ENCODE results near the gene SYNE4. TPM values are rescaled to one million over a fixed set of nuclear protein-coding genes. Genes with fewer than 3 reads are reported as not detected.

Gene SYNE4
- total and polyA plus RNA-seq, 9 of the 15 experiments (the other 6 are each of a cell fraction or from before 2014, with no cell fraction given) = 0.03 to 0.65 (median 0.29) TPM

DNA sequence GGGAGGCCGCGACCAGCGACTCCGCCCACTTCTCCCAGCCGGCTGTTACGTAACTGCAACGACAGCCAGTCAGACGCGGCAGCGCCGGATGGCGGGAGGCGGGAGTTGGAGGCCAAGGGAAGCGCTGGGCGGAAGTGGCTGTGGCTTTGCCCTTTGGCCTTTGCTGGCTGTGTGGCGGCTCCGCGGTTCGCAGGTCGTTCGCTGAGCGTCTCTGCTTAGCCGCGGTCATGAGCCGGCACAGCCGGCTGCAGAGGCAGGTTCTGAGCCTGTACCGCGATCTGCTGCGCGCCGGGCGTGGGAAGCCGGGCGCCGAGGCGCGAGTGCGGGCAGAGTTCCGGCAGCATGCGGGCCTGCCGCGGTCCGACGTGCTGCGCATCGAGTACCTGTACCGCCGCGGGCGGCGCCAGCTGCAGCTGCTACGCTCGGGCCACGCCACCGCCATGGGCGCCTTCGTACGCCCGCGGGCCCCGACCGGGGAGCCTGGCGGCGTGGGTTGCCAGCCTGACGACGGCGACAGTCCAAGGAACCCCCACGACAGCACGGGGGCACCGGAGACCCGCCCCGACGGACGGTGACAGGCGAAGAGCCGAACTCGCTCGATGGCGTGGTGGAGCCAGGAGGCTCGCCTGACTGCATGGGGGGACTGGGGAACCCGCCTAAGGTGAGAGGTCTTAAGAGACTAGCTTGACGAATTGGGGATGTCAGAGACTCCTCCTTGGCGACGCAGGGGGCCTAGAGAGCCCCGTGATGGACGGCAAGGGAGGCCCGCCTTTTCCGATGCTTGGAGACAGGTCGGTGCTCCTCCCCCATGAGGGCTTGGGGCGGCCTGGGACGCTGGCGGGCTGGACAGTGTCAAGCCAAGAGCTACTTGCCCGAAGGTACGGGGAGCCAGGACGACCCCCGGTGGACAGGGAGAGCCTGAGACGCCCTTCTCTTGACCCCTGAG lies 13.3 kb downstream of the SYNE4 start, which contains the start of gene SDHAF1 (continued):
- TF ChIP-seq, protein P1, sequence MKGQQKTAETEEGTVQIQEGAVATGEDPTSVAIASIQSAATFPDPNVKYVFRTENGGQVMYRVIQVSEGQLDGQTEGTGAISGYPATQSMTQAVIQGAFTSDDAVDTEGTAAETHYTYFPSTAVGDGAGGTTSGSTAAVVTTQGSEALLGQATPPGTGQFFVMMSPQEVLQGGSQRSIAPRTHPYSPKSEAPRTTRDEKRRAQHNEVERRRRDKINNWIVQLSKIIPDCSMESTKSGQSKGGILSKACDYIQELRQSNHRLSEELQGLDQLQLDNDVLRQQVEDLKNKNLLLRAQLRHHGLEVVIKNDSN (CRISPR knock-in tag; IDR thresholded peaks at IDR 0.05) = no peak
- TF ChIP-seq XRCC4 (IDR thresholded peaks at IDR 0.05; ENCODE audit: extremely low read depth, insufficient read depth, insufficient read length) = no peak
- peak; percentile 73 for TF ChIP-seq SMAD1 (IDR thresholded peaks at IDR 0.05; ENCODE audit: low read depth, low read length, partially characterized antibody)
- no peak for TF ChIP-seq ZC3H11A (IDR thresholded peaks at IDR 0.05; ENCODE audit: low read depth, low read length)
- TF ChIP-seq ZNF780A (CRISPR knock-in tag; IDR thresholded peaks at IDR 0.05) = no peak
- no peak for TF ChIP-seq CHD4 (IDR thresholded peaks at IDR 0.05; ENCODE audit: insufficient read depth, insufficient replicate concordance, low read depth, low read length, poor library complexity, severe bottlenecking)
- TF ChIP-seq HLTF (IDR thresholded peaks at IDR 0.05) = no peak
- peak in 1 of 2 experiments; percentile 86; a peak in 2 of 4 replicates for TF ChIP-seq HDAC1 (IDR thresholded peaks at IDR 0.05)
- peak; percentile 84 for TF ChIP-seq SAP30 (IDR thresholded peaks at IDR 0.05; ENCODE audit: borderline replicate concordance, insufficient read depth, low read depth, low read length, poor library complexity, severe bottlenecking)
- TF ChIP-seq RBM17 (IDR thresholded peaks at IDR 0.05; ENCODE audit: borderline replicate concordance, low read depth, low read length) = no peak
- no peak for TF ChIP-seq SMAD3 (CRISPR knock-in tag; conservative IDR thresholded peaks at IDR 0.05)
- TF ChIP-seq BCL6 (CRISPR knock-in tag; IDR thresholded peaks at IDR 0.05) = no peak
- no peak for TF ChIP-seq GTF2F1 (IDR thresholded peaks at IDR 0.05; ENCODE audit: low read depth, low read length)
- no peak for TF ChIP-seq RBM39 (optimal IDR thresholded peaks at IDR 0.05; ENCODE audit: low read depth, low read length)
- TF ChIP-seq L3MBTL2 (IDR thresholded peaks at IDR 0.05) = peak; percentile 93
- no peak for TF ChIP-seq RERE (CRISPR knock-in tag; IDR thresholded peaks at IDR 0.05; ENCODE audit: borderline replicate concordance)
- TF ChIP-seq ASH1L (IDR thresholded peaks at IDR 0.05; ENCODE audit: borderline replicate concordance, low read depth, partially characterized antibody) = no peak
- TF ChIP-seq KLF16 (IDR thresholded peaks at IDR 0.05) = no peak
- TF ChIP-seq ZNF175 (CRISPR knock-in tag; IDR thresholded peaks at IDR 0.05; ENCODE audit: low read depth) = no peak
- no peak for TF ChIP-seq ZNF764 (CRISPR knock-in tag; IDR thresholded peaks at IDR 0.05; ENCODE audit: low read depth)
- peak; percentile 94 for TF ChIP-seq CEBPG (CRISPR knock-in tag; IDR thresholded peaks at IDR 0.05)
- peak; percentile 91 to 92 for TF ChIP-seq CEBPG (tag; conservative IDR thresholded peaks at IDR 0.05 in 1 of 2, IDR thresholded peaks at IDR 0.05 in 1 of 2)
- no peak for TF ChIP-seq HOXB6 (CRISPR knock-in tag; IDR thresholded peaks at IDR 0.05; ENCODE audit: borderline replicate concordance)

All from K562 (cell line).